ENCODE results near the gene ASAH2. TPM values are rescaled to one million over a fixed set of nuclear protein-coding genes. Genes with fewer than 3 reads are reported as not detected.

ASAH2 gene
- total RNA-seq, 1 experiment from 2014 or later = 10.7 TPM

- Histone ChIP-seq H3K9me2 (ENCODE audit: insufficient read depth) (no peaks in the 10 kb centered on the region), H3K4me1 (ENCODE audit: control insufficient read depth in 1 of 2, insufficient read depth in 2 of 2, low read length in 2 of 2) (no peaks in the 10 kb centered on the region; a peak in 1 of 4 replicates), H3K27me3 (ENCODE audit: insufficient read depth, low read length) (no peaks in the 10 kb centered on the region), H3K9ac (ENCODE audit: low read length) (no peak overlapping the region), H3K9me3 (ENCODE audit: control insufficient read depth in 1 of 2, insufficient read depth in 1 of 2, low read depth in 1 of 2, low read length in 2 of 2) (no peaks in the 10 kb centered on the region), H3K4me3 (replicated peaks in 1 of 2; ENCODE audit: low read depth in 1 of 2, low read length in 2 of 2) (no peak overlapping the region), H2AFZ (ENCODE audit: low read depth, low read length, poor library complexity, severe bottlenecking) (no peak overlapping the region), H4K20me1 (ENCODE audit: insufficient read depth) (no peaks in the 10 kb centered on the region), H3K36me3 (ENCODE audit: control insufficient read depth in 1 of 2, insufficient read depth in 2 of 2, low read length in 2 of 2) (no peaks in the 10 kb centered on the region), H3K4me2 (ENCODE audit: low read length) (no peak overlapping the region), H3K79me2 (ENCODE audit: insufficient read depth, low read length) (no peaks in the 10 kb centered on the region), H3K27ac (ENCODE audit: low read depth, low read length) (no peak overlapping the region)
- RAD21 ChIA-PET (ENCODE audit: low non-redundant PET in 1 of 2, low total read pairs in 2 of 2, uncharacterized antibody in 2 of 2, unreplicated experiment in 2 of 2) = no interaction called here
- TF ChIP-seq TCF7L2 (IDR thresholded peaks at IDR 0.05; ENCODE audit: borderline replicate concordance, extremely low read depth, insufficient read depth, insufficient read length) = no peak
- no peak for TF ChIP-seq SP1 (IDR thresholded peaks at IDR 0.05; ENCODE audit: low read depth)
- TF ChIP-seq EZH2phosphoT487 (IDR thresholded peaks at IDR 0.05; ENCODE audit: borderline replicate concordance) = no peak
- TF ChIP-seq JUND (IDR thresholded peaks at IDR 0.05) = no peak
- TF ChIP-seq YY1 (IDR thresholded peaks at IDR 0.05; ENCODE audit: extremely low read depth, insufficient replicate concordance, low read depth, low read length) = no peak
- TF ChIP-seq SIN3A (IDR thresholded peaks at IDR 0.05; ENCODE audit: low read depth) = no peak
- TF ChIP-seq EGR1 (IDR thresholded peaks at IDR 0.05; ENCODE audit: low read depth) = no peak
- no peak for TF ChIP-seq MAX (IDR thresholded peaks at IDR 0.05)
- TF ChIP-seq FOSL1 (IDR thresholded peaks at IDR 0.05; ENCODE audit: low read depth) = no peak
- TF ChIP-seq ELF1 (IDR thresholded peaks at IDR 0.05; ENCODE audit: borderline replicate concordance, low read depth) = no peak
- TF ChIP-seq EZH2 (IDR thresholded peaks at IDR 0.05) = no peak
- TF ChIP-seq ZNF274 (IDR thresholded peaks at IDR 0.05; ENCODE audit: low read depth, low read length) = no peak
- TF ChIP-seq ATF3 (IDR thresholded peaks at IDR 0.05) = no peak
- TF ChIP-seq SRF (IDR thresholded peaks at IDR 0.05; ENCODE audit: low read depth) = no peak
- CTCF ChIA-PET = no interaction called here
- DNase-seq (ENCODE audit: low read depth, low spot score) (no peak), ATAC-seq (no peak)
- POLR2A ChIA-PET = no interaction called here
- BruUV-seq (replicated peaks) = no TSS peak
- intact Hi-C loops (cut with micrococcal nuclease) = no loop called here
Measured at GRCh38 chr10:50272531-50272930, 21.2 kb upstream of the ASAH2 start.

Data from HCT116 (cell line).